ENCODE measurements around the gene ZFP62. TPM values are rescaled to one million over a fixed set of nuclear protein-coding genes. Genes with fewer than 3 reads are reported as not detected.

Gene ZFP62
- total and polyA plus RNA-seq, 7 donors, result 6.0 to 25.6 (median 11.7) TPM

DNA sequence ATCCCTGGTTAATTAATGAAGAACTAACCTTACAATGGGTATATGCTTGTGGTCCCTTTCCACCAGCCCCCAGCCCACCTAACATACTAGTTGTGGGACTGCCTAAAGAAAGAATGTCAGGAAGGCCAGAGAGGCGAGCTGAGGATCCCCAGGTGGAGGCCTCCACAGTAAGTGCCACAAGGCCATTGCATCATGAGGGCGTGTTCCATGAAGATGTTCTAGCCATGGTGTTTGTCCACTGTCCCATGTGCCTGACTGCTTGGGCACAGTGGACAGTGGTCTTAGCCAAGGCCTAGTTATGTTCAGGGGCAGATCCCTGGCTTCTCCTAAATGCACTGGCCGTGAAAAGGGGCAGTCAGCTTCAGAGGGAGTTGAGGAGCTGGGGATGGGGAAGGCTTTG lies 21.1 kb downstream of the ZFP62 start:
- Histone ChIP-seq H3K4me1 (no peaks in the 10 kb centered on the region), H3K4me3 (no peak overlapping the region), H3K9me3 (no peaks in the 10 kb centered on the region), H3K27me3 (ENCODE audit: insufficient read depth in 3 of 3, low read length in 2 of 3) (no peaks in the 10 kb centered on the region), H3K27ac (no peak overlapping the region), H3K36me3 (ENCODE audit: insufficient read depth in 1 of 2, low read depth in 1 of 2) (peaks cover 3 to 34% of the 10 kb centered on the region in 2 donors)
- TF ChIP-seq, protein P1, sequence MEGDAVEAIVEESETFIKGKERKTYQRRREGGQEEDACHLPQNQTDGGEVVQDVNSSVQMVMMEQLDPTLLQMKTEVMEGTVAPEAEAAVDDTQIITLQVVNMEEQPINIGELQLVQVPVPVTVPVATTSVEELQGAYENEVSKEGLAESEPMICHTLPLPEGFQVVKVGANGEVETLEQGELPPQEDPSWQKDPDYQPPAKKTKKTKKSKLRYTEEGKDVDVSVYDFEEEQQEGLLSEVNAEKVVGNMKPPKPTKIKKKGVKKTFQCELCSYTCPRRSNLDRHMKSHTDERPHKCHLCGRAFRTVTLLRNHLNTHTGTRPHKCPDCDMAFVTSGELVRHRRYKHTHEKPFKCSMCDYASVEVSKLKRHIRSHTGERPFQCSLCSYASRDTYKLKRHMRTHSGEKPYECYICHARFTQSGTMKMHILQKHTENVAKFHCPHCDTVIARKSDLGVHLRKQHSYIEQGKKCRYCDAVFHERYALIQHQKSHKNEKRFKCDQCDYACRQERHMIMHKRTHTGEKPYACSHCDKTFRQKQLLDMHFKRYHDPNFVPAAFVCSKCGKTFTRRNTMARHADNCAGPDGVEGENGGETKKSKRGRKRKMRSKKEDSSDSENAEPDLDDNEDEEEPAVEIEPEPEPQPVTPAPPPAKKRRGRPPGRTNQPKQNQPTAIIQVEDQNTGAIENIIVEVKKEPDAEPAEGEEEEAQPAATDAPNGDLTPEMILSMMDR (IDR thresholded peaks at IDR 0.05), result no peak
- DNase-seq, result no peak
- ATAC-seq, result no peak
- 93 to 98% (median 93%) methylated on average over 3 of the region's 3 CpGs for WGBS, 3 donors
- intact Hi-C loops (cut with DNase I), result loop anchor here in 1 of 2 donors (10.0 kb wide), 1 partner anchor 55 kb away; no protein-coding TSS in a partner anchor

DNA sequence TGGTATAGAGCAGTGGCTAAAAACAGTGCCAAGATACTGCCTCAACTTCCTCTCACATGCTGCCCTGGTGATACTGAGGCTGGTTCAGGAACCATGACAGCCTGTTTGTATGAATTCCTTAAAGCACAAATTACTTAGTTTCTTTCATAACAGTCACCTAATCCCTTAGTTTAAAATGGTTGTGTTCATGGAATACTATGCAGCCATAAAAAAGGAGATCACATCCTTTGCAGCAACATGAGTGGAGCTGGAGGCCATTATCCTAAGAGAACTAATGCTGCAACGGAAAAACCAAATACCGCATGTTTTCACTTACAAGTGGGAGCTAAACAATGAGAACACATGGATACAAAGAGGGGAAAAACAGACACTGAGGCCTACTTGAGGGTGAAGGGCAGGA lies 21.8 kb downstream of the ZFP62 start:
- H3K4me3 ChIP-seq, result no peak overlapping the region

DNA sequence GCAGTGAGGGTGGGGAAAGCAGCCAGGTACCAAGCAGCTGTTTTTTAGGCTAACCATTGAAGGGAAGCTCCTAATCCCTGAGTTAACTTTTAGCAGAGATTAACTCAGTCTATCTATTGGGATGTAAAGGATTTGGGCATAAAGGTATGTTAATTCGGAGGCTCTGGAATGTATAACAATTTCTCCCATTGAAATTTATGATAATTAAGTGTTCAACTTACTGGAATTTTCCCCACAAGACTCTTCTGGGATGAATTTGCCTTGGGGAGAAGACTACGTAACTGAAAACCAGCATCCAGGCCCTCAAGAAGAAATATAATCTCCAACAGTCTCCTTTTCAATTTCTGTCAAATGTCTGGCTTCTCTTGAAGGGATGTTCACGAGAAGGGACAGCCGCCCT lies 23.6 kb downstream of the ZFP62 start:
- H3K27ac ChIP-seq, result no peak overlapping the region

More for the DNA sequence above, 21.8 kb downstream of the ZFP62 start:
- Histone ChIP-seq H3K4me1 (peaks cover 2% of the 10 kb centered on the region), H3K36me3 (ENCODE audit: insufficient read depth in 1 of 2, low read depth in 1 of 2) (peaks cover 3 to 41% of the 10 kb centered on the region in 2 donors), H3K9me3 (no peaks in the 10 kb centered on the region), H3K27ac (no peak overlapping the region), H3K27me3 (ENCODE audit: insufficient read depth in 3 of 3, low read length in 2 of 3) (no peaks in the 10 kb centered on the region)
- intact Hi-C loops (cut with DNase I), result loop anchor here in 1 of 2 donors (10.0 kb wide), 1 partner anchor 54 kb away; no protein-coding TSS in a partner anchor
- DNase-seq (no peak), ATAC-seq (no peak)
- 94 to 97% (median 96%) methylated on average over 2 of the region's 2 CpGs for WGBS, 3 donors
- TF ChIP-seq, protein P1 (IDR thresholded peaks at IDR 0.05), result no peak

DNA sequence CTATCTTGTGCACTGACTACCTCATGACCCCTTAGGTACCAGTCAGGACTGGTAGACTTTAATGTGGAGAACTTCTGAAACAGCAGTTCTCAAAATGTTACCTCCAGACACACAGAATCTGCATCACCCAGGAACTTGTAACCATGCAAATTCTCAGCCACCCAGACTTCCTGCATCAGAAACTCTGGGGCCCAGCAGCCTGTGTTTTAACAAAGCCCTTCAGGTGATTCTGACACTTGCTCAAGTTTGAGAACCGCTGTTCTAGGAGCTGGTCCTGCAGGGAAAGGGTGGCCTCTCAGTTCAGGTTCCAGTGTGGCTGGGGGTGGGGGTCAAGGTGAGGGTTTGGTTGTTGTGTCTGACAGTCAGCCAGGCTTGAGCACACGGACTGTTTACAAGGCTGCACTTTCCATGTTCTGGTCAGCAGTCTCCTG lies 28.4 kb downstream of the ZFP62 start:
- H3K27ac ChIP-seq, result no peak overlapping the region
- no peak for DNase-seq
- peaks cover 0 to 40% of the 10 kb centered on the region in 2 donors for H3K36me3 ChIP-seq (ENCODE audit: insufficient read depth in 1 of 2, low read depth in 1 of 2)
- 68 to 69% (median 68%) methylated on average over 2 of the region's 2 CpGs for WGBS, 3 donors
- intact Hi-C loops (cut with DNase I), result loop anchor here in 1 of 2 donors (5.0 to 10.0 kb wide), 2 partner anchors 35 to 48 kb away; no protein-coding TSS in a partner anchor
- no peak for ATAC-seq
- peak overlapping the region; percentile 81 for H3K4me3 ChIP-seq
- peaks cover 22% of the 10 kb centered on the region for H3K4me1 ChIP-seq
- H3K9me3 ChIP-seq, result no peaks in the 10 kb centered on the region
- TF ChIP-seq, protein P1 (IDR thresholded peaks at IDR 0.05), result no peak
- H3K27me3 ChIP-seq (ENCODE audit: insufficient read depth in 3 of 3, low read length in 2 of 3), result no peaks in the 10 kb centered on the region

More for the DNA sequence above, 23.6 kb downstream of the ZFP62 start:
- H3K9me3 ChIP-seq, result no peaks in the 10 kb centered on the region
- TF ChIP-seq, protein P1 (IDR thresholded peaks at IDR 0.05), result no peak
- no peak overlapping the region for H3K4me3 ChIP-seq
- 90 to 92% (median 90%) methylated on average over 4 of the region's 4 CpGs for WGBS, 3 donors
- ATAC-seq (no peak), DNase-seq (no peak)
- no peaks in the 10 kb centered on the region for H3K27me3 ChIP-seq (ENCODE audit: insufficient read depth in 3 of 3, low read length in 2 of 3)
- H3K4me1 ChIP-seq, result peaks cover 6% of the 10 kb centered on the region
- H3K36me3 ChIP-seq (ENCODE audit: insufficient read depth in 1 of 2, low read depth in 1 of 2), result peaks cover 3 to 41% of the 10 kb centered on the region in 2 donors
- intact Hi-C loops (cut with DNase I), result loop anchor here in 1 of 2 donors (10.0 kb wide), 1 partner anchor 53 kb away; no protein-coding TSS in a partner anchor

Measured in psoas muscle (tissue), 8 donors.